Choroid plexus epithelial cell (primary cell): ENCODE results near the gene EFHC1.

ENCODE experiments used
- DNase-seq: peaks from one replicate; pipeline ENCODE4 v3.0.0-alpha.2; 2010; ENCODE audit warnings: low read depth
- H3K4me3 ChIP-seq: 2 replicates; pipeline ENCODE4 v1.5.1; 2011; ENCODE audit warnings: low read depth, mild to moderate bottlenecking, control low read depth, low read length, moderate library complexity
- CTCF ChIP-seq: conservative IDR thresholded peaks from 2 replicates; pipeline ENCODE4 v1.5.1; 2011; ENCODE audit warnings: low read depth, mild to moderate bottlenecking, control low read depth, inconsistent platforms, low read length, moderate library complexity

Gene EFHC1

GRCh38 chr6:52499681-52500236, 79.6 kb downstream of the EFHC1 start:
- H3K4me3 ChIP-seq: no peak overlapping the region
- TF ChIP-seq CTCF: no peak
- DNase-seq: no peak

- no peak for DNase-seq
- TF ChIP-seq CTCF: no peak
Observed at GRCh38 chr6:52500238-52501129, 80.3 kb downstream of the EFHC1 start.

GRCh38 chr6:52502306-52503029, 82.3 kb downstream of the EFHC1 start:
- H3K4me3 ChIP-seq: no peak overlapping the region
- no peak for TF ChIP-seq CTCF
- DNase-seq: no peak

More at GRCh38 chr6:52500238-52501129, 80.3 kb downstream of the EFHC1 start:
- no peak overlapping the region for H3K4me3 ChIP-seq

- TF ChIP-seq CTCF: peak; percentile 44
- DNase-seq: no peak
- no peak overlapping the region for H3K4me3 ChIP-seq
Observed at GRCh38 chr6:52503323-52503747, 83.2 kb downstream of the EFHC1 start.

GRCh38 chr6:52503851-52504781, 84.0 kb downstream of the EFHC1 start:
- TF ChIP-seq CTCF: no peak
- H3K4me3 ChIP-seq: no peak overlapping the region
- DNase-seq: peak; percentile 73

GRCh38 chr6:52504782-52505136, 84.6 kb downstream of the EFHC1 start:
- H3K4me3 ChIP-seq: no peak overlapping the region
- no peak for DNase-seq
- no peak for TF ChIP-seq CTCF
